ENCODE measurements around the gene GRAP2. TPM values are rescaled to one million over a fixed set of nuclear protein-coding genes. Genes with fewer than 3 reads are reported as not detected.

Gene GRAP2
- polyA plus RNA-seq, 1 of the 3 experiments (the other 2 are of a cell fraction): 0.13 TPM

- H3K4me2 ChIP-seq: no peak overlapping the region
- ChIA-PET POLR2A (no interaction called here), CTCF (interaction anchor here (0.5 to 1.4 kb wide), 4 partner anchors 367 to 494 kb away, joined by 3 to 6 read pairs (median 4); no protein-coding TSS in a partner anchor)
- DNase-seq: no peak
- no peak overlapping the region for H2AFZ ChIP-seq (ENCODE audit: low read depth)
- no peaks in the 10 kb centered on the region for H3K79me2 ChIP-seq (ENCODE audit: insufficient read depth)
- H3K9me3 ChIP-seq: no peaks in the 10 kb centered on the region
- no peak overlapping the region for H3K4me3 ChIP-seq (ENCODE audit: low read depth in 2 of 2, low read length in 1 of 2)
- H3K9ac ChIP-seq: no peak overlapping the region
- no peaks in the 10 kb centered on the region; a peak in 1 of 4 replicates for H3K4me1 ChIP-seq (ENCODE audit: control insufficient read depth in 1 of 2, insufficient read depth in 2 of 2, low read depth in 1 of 2, low read length in 1 of 2)
- H3K9me2 ChIP-seq: no peaks in the 10 kb centered on the region
- no peaks in the 10 kb centered on the region for H4K20me1 ChIP-seq (ENCODE audit: insufficient read depth)
- no peaks in the 10 kb centered on the region for H3F3A ChIP-seq (replicated peaks; ENCODE audit: insufficient read depth)
- H3K36me3 ChIP-seq (replicated peaks in 1 of 2; ENCODE audit: control insufficient read depth in 1 of 2, insufficient read depth in 2 of 2, low read length in 1 of 2): no peaks in the 10 kb centered on the region
- TF ChIP-seq RFX5 (IDR thresholded peaks at IDR 0.05; ENCODE audit: low read length) (no peak), JUND (IDR thresholded peaks at IDR 0.05) (no peak), TCF12 (IDR thresholded peaks at IDR 0.05) (no peak), USF2 (IDR thresholded peaks at IDR 0.05; ENCODE audit: borderline replicate concordance, low read depth, low read length) (no peak), SIN3A (IDR thresholded peaks at IDR 0.05; ENCODE audit: borderline replicate concordance, low read depth, low read length) (no peak), FOSL2 (IDR thresholded peaks at IDR 0.05; ENCODE audit: borderline replicate concordance, low read depth) (no peak), CTCF (IDR thresholded peaks at IDR 0.05) (no peak), GATA2 (CRISPR knock-in tag; IDR thresholded peaks at IDR 0.05) (no peak), YY1 (IDR thresholded peaks at IDR 0.05; ENCODE audit: low read depth) (no peak), PBX3 (IDR thresholded peaks at IDR 0.05) (no peak)
- WGBS (ENCODE audit: low lambda C conversion rate): no CpG with 5 or more reads among the region's 11 CpGs
- H3K27ac ChIP-seq (ENCODE audit: low read depth in 2 of 2, low read length in 1 of 2): no peak overlapping the region
- no peaks in the 10 kb centered on the region for H3K27me3 ChIP-seq (ENCODE audit: insufficient read depth)
These were observed 121.8 kb downstream of the GRAP2 start for GRCh38 chr22:40022536-40023240.

Small RNA genes lying within 50 kb of the gene (small RNA-seq; reads per million reads assigned to genes)
- gene RN7SKP210: 0 reads per million in 7 experiments

Other genes starting within 250 kb of the GRAP2 start
- not detected in 2 replicates for gene ENTHD1, start 7.3 kb upstream of the GRAP2 start, polyA plus RNA-seq (2012; rRNA removed)
- not detected in 2 replicates for gene TMA7B, start 59.3 kb downstream of the GRAP2 start, polyA plus RNA-seq (2012; rRNA removed)
- gene FAM83F, start 93.9 kb downstream of the GRAP2 start, polyA plus RNA-seq (2012; rRNA removed): not detected in 2 replicates